GM10266 (cell line): ENCODE results near the gene TMSB10.
"Not testable (repeated sequence)": the region's sequence is repeated elsewhere in the genome, so short reads cannot be mapped to it uniquely, and the experiment has no call there.

ENCODE experiments used
- DNase-seq: peaks from one replicate; pipeline ENCODE4 v3.0.0; 2012; ENCODE audit errors: extremely low spot score
- TF ChIP-seq, protein P1 (sequence below): IDR thresholded peaks from 2 replicates; pipeline ENCODE4 v1.5.1; 2012; ENCODE audit warnings: mild to moderate bottlenecking, low read depth; ENCODE audit not compliant: control insufficient read depth, insufficient read depth; ENCODE audit errors: missing control alignments

Gene TMSB10

GRCh38 chr2:84914334-84914733 is 8.9 kb downstream of the TMSB10 start:
- no peak for DNase-seq
- TF ChIP-seq, protein P1, sequence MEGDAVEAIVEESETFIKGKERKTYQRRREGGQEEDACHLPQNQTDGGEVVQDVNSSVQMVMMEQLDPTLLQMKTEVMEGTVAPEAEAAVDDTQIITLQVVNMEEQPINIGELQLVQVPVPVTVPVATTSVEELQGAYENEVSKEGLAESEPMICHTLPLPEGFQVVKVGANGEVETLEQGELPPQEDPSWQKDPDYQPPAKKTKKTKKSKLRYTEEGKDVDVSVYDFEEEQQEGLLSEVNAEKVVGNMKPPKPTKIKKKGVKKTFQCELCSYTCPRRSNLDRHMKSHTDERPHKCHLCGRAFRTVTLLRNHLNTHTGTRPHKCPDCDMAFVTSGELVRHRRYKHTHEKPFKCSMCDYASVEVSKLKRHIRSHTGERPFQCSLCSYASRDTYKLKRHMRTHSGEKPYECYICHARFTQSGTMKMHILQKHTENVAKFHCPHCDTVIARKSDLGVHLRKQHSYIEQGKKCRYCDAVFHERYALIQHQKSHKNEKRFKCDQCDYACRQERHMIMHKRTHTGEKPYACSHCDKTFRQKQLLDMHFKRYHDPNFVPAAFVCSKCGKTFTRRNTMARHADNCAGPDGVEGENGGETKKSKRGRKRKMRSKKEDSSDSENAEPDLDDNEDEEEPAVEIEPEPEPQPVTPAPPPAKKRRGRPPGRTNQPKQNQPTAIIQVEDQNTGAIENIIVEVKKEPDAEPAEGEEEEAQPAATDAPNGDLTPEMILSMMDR: no peak

DNA sequence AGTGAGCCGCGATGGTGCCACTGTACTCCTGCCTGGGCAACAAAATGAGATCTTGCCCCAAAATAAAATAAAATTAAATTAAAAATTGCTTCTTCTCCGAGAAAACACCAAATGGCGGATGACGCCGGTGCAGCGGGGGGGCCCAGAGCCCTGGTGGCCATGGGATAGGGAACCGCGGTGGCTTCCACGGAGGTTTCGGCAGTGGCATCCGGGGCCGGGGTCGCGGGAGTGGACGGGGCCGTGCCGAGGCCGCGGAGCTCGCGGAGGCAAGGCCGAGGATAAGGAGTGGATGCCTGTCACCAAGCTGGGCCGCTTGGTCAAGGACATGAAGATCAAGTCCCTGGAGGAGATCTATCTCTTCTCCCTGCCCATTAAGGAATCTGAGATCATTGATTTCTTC is 10.2 kb downstream of the TMSB10 start:
- DNase-seq: not testable (repeated sequence)

DNA sequence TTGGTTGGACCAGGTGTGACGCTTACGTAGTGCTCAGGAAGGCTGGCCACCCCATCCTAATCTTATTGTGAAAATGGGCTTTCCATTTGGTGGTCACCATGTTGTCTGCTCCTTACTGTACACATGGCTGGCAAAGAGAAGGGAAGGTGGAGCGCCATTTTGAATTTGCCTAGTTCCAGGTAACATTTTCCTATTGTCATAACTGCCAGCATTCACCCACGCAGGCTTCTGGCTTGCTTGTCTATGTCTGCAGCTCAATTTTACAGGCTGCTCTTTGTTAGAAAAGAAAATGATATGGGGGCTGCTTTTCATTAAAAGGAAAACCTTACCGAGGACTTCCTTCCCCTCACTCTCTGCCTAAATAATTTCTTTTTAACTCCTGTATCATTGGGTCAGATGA is 12.4 kb downstream of the TMSB10 start:
- not testable (repeated sequence) for DNase-seq

DNA sequence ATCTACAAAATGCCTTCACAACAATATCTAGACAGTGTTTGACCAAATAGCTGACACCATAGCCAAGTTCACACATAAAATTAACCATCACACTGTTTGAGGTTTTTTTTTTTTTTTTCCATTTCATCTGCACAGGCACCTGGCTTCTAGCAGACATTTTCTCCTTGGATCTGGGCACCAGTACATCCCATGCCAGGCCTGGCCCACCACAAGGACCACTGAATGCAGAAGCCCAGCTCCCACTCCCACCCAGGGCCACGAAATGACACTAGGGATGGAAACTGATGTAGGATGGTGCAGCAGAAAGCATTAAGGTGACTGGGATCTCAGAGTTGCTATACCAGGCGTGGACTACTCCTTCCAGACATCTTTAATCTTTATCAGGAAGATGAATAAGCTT is 13.0 kb downstream of the TMSB10 start:
- no peak for DNase-seq
- TF ChIP-seq, protein P1: no peak

DNA sequence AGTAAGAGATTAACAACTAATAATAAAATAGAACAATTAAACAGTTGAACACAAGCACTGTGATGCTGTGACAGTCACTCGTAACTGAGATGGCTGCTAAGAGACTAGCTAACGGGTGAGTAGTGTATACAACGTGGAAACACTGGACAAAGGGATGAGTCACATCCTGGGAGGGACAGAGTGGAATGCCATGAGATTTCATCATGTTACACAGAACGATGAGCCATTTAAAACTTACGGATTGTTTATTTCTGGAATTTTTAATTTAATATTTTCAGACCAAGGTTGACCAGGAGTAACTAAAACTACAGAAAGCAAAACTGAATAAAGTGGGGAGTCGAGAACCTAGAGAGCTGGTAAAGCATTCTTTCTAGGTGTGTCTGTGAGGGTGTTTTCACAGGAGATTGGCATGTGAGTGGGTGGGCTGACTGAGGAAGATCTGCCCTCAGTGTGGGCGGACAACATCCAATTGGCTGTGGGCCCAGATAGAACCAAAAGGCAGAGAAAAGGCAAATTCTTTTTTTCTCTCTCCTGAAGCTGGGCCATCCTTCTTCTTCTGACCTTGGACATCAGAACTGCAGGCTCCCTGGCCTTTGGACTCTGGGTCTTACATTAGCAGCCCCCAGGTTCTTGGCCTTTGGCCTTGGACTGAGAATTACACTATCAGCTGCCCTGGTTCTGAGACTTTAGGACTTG is 14.6 kb downstream of the TMSB10 start:
- DNase-seq: no peak
- TF ChIP-seq, protein P1: no peak

- TF ChIP-seq, protein P1: no peak
- no peak for DNase-seq
Measured at GRCh38 chr2:84923009-84923408, 17.6 kb downstream of the TMSB10 start.

DNA sequence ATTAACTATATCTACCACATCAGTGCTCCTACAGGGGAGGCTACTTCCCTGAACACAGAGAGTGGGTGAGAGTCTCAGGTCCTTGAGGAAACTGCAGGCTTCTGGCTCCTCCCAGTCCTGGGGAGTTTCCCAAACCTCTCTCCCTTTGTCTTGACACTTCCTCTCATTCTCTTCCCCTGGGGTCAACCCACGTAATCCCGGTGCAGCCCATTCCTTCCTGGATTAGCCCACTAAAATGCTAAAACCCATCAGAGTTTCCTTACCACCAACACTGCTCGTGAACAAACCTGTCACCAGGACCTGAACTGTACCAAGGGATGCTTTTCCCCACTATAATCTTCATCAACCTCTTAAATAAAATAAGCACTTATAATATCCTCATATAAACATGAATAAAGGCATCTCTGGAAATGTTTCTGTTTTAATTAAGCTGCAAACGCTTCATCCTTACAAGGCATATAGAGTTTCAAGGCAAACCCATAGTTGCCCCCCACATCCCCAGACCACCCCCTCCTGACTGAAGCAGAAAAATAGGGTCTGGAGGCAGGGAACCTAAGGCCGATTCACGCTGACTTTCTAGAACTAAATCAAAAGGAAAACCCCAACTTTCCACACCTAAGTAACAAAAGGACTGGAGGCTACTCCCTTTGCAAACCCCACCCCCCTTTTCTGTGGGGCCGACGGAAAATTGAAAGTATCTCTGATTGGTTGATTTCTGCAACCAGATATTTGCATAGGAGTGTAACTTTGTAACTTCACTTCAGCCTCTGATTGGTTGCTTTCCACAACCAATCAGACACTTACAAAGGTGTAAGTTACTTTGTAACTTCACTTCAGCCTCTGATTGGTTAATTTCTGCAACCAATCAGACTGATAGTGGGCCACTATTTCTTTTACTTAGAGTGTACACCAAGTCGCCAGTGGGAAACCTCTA is 19.0 kb downstream of the TMSB10 start:
- TF ChIP-seq, protein P1: no peak
- no peak for DNase-seq

DNA sequence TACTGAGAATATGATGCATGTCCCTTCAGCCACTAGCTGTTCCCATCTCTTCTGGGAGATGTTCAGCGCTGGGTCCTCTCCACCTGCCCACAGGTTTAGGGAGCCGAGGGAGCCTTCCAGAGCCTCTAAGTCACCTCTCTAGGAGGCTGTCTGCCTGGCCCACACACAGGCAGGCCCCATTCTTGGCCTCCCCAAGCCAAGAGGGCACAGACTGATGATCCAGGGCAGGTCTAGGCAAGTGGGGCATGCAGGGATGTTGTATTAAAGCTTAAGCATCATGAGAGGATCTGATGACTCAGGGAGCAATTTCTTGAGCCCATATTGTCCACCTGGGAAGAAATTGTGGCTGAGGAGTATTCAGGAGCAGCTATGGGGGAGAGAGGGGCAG is 19.9 kb downstream of the TMSB10 start:
- TF ChIP-seq, protein P1: peak; percentile 15
- DNase-seq: no peak
